SKM-1 treated with dmso at 0.1 percent for 144 hours (cell line): ENCODE data around the gene NBEA.

Experiments
- DNase-seq: peaks from one replicate; lab custom pipeline; 2025; ENCODE audit not compliant: unreplicated experiment; lab: John Stamatoyannopoulos, UW

Gene NBEA

GRCh38 chr13:35471706-35472322 is 529.7 kb downstream of the NBEA start:
- no peak for DNase-seq

GRCh38 chr13:35472323-35472881 is 530.3 kb downstream of the NBEA start:
- DNase-seq: no peak

DNA sequence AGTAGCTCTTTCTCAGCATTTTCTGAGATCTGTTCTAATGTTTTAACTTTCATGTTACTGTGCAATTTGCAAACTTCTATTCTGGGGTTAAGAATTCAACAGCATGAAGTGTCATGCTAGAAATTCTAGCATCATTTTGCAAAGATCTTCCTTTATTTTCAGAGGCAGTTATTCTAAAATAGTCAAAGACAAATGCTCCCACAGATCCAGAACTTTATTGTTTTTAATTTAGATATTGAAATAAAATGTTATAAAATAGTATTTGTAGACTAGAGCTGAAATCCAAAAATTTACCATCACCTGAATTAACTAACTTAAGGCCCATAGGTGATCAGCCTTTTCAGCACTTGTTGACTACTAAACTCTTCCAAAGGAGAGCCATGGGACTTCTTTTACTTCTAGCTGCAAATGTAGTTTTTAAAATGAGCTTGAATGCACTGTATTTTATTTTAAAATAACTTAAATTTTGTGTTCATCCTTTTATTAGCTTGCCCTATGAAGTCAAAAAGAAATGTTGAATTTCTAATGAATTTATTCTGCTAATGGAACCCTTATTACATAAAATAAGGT is 531.2 kb downstream of the NBEA start:
- no peak for DNase-seq

GRCh38 chr13:35473802-35474201 is 531.7 kb downstream of the NBEA start:
- DNase-seq: no peak

GRCh38 chr13:35474496-35475211 is 532.6 kb downstream of the NBEA start:
- no peak for DNase-seq

- no peak for DNase-seq
Measured at GRCh38 chr13:35475212-35475959, 533.3 kb downstream of the NBEA start.

DNA sequence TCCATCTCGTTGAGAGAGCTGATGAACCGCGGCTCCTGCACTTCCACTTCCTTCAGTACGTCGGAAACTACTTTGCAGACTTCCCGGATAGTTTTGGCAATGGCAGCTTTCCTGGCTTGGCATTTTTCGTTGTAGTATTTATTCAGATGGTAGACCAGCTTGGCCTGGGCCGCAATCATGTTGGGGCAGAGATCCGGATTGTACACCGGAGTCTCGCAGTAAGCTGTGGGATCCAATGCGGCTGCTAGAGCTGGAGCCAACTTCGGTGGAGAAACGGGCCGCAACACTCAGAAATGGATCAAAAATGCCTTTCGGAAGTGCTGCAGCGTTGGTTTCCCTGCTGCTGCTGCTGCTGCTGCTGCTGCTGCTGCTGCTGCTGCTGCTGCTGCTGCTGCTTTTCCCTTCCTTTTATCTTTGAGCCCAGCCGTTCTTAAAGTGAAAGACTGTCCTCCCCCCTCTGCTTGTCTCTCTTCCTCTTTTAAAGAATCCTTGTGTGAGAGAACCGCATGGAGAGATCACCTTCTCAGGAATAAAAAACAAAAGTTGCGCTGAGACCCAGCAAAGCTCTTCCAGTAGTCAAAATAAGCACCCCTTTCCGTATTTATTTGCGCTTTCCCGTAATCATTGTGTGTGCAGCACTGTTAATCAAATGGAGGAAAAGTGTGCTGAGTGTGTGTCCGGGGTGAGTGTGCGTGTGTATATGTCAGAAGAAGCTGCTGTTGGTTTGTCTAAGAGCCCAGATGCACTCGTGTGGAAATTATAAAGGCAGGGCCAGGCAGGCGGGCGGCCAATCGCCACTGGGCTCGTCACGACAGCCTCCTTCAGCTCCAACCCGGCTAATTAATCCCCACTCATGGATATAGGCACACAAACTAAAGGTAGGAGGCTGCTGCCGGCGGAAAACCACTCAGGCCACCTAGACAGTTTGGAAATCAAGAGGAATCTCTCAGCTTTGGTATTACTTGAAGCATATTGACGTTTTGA is 534.2 kb downstream of the NBEA start, which contains the start of gene MAB21L1:
Gene MAB21L1 (minus strand): TSS at position 730 of the 984 bp plus-strand sequence. CDS start 551 bp downstream, at position 179.
- DNase-seq: peak; percentile 84

DNA sequence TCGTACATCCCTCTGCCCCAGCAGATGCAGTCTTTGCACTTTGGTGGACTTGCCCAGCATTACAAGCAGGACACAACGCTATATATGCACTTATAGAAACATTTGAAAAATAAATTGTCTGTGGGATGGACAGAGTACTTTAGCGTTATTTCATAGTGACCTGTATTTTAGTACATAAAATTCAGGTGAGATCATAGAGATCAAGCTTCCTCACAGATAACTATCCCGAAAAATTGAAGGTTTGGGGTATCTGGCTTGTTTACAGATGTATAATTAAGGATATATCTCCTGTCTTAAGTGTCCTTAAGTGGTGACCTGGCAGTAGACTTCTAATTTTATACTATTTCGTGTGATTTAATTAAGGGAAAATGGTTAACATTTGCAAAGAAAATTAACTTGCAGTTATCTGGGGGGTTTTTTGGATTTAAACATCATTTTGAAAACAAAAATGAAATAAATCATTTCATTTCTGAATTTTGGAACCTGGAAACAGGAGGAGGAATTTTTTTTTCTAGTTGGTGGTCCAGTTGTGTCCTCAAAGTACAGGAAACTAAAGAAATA is 535.4 kb downstream of the NBEA start:
- DNase-seq: no peak

DNA sequence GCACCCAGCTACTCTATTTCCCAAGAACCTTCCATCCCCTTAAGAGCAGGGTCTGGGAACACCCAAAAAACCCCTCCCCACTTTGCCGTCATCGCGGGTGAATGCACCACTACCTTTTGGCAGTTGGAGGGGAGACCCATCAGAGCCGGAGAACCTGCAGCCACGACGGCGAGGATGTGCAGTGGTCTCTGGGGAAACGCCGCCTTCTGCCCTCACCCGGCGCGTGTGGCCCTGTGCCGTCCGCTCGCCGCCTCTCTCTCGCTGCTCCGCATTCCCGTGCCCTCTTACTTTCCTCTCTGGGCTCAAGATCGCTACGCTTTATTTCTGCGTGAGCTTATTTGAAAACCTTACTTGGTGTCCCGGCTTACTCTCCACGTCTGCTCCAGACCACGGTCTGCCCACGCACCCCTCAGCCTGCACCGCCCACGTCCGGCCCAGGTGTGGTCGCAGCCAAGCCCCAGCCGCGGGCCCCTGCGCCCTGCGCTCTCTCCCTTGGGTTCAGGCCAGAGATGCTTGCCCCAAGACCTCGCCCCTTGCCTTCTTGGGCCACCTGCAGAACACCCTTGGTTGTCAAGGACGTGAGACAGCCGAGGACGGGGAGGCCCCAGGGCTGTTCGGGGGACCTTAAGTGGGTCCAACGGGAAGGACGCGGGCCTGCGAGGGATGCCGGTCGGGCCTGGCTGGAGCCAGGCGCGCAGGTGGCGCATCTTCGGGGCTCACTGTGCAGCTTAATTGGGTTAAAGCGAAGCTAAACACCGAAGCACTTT is 536.4 kb downstream of the NBEA start:
- DNase-seq: no peak

GRCh38 chr13:35479038-35479492 is 537.0 kb downstream of the NBEA start:
- no peak for DNase-seq

DNA sequence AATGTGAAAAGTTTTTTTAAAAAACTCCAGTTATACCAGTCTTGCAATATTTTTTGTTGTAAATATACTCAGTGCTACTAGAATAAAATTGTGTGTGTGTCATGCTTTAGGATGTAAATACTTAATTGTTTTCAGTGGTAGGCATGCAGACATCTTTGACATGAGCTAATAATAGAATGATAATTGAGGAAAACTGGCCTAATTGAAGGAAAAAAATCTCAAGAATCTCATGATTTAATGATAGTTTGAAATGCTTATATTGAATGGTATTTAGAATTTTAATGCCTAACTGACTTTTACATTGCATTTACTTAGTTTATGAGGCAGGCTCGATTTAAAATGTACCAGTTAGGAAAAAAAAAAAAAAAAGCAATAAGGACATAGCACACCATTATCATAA is 537.6 kb downstream of the NBEA start:
- DNase-seq: no peak

GRCh38 chr13:35480346-35480745 is 538.3 kb downstream of the NBEA start:
- DNase-seq: no peak

GRCh38 chr13:35481777-35482176 is 539.7 kb downstream of the NBEA start:
- no peak for DNase-seq

DNA sequence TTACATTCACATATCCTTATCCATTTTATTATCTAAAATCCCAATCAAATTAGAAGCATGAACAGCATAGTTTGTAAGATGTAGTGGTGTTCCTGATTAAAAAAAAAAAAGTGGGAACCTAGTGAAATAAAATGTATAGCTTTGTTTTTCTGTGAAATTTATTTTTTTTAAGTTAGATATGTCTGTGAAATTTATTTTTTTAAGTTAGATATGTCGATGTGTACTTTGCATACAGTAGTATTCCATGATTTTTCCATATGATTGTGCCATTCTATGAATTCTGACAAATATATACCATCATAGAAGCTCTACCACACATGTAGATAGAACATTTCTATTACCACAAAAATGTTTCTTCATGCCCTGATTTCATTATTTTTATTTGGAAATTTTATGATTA is 540.5 kb downstream of the NBEA start:
- DNase-seq: no peak

DNA sequence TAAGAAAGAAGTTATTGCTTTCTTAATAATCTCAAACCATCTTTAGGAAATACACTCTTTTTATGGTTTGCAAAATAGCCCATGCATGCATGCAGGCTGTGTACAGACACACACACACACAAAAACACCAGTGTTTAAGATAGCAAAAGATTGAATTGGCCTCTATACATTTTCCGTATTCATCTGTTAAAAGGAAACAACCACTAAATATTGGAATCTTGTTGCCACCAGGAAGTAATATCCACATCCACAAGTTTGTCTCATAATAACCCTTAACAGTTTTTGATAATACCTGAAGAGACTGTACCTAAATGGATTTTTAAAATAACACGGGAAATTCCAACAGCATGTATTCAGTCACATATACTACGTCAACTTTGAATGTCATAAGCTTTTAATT is 541.7 kb downstream of the NBEA start:
- no peak for DNase-seq

- no peak for DNase-seq
Measured at GRCh38 chr13:35484384-35484783, 542.3 kb downstream of the NBEA start.

DNA sequence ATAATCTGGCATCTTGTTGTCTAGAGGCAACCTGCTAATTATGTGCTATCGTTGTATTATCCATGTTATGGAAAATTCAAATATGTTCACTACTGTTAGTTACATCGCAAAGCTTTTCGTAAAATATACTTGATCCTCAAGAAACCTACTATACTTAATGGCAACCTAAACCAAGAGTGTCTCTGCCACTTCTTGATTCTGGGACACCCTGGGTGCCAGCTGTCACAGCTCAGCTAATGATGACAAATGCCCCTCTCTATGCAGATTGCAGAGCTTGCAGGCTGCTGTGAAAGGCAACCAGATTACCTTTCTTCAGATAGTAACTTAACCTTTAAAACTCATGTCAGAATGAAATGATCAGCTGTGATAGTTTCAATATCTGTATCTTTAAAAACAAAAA is 543.4 kb downstream of the NBEA start:
- no peak for DNase-seq

GRCh38 chr13:35489050-35489449 is 547.0 kb downstream of the NBEA start:
- no peak for DNase-seq

DNA sequence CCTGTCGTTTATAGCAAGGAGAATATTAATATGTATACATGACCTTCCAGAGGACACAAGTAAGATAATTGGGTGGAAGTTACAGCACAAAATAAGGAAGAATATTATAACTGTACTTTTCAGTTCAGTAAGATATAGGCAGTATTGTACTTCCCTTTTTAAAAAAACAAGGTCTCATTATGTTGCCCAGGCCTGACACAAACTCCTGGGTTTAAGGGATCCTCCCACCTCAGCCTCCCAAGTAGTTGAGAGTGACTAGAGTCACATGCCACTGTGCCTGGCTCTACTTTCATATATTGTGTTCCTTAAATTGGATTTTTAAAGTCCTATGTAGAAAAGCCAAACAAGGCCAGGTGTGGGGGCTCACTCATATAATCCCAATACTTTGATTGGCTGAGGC is 553.9 kb downstream of the NBEA start:
- DNase-seq: peak; percentile 55
